Stimulated activated CD8-positive, alpha-beta memory T cell treated with anti-CD3 and anti-CD28 coated beads, Interleukin-4, amount 100 ng/mL, for 4 hours (primary cell): ENCODE results near the gene PIK3CD.

Experiments
- DNase-seq, 2 donors: peaks; one replicate each; pipeline ENCODE4 v3.0.0-alpha.2; 2020; ENCODE audit warnings: low read depth in 2 of 2, low spot score in 1 of 2

Gene PIK3CD

DNA sequence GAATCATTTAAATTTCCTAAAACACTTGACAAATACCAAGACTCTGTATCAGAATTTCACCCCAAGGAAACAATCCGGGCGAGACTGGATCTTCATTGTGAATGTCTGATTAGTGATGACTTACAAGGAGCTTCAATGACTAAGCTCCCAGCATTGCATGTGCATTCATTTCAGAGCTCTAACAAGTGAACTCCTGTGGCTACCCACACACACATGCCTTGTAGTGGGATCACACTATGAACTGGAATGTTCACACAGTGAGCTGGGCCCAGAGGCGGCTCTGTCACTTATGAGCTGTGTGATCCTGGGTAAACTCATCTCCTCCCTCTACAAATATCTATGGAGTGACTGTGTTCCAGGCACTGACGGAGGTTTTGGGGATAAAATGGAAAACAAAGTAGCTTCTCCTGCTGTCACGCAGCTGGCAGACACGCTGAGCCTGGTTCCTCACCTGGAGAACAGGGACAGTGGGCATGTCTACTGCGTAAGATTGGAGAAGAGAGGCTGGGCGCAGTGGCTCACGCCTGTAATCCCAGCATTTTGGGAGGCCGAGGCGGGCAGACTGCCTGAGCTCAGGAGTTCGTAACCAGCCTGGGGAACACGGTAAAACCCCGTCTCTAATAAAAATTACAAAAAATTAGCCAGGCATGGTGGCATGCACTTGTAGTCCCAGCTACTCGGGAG lies 115.4 kb downstream of the PIK3CD start:
- no peak for DNase-seq

DNA sequence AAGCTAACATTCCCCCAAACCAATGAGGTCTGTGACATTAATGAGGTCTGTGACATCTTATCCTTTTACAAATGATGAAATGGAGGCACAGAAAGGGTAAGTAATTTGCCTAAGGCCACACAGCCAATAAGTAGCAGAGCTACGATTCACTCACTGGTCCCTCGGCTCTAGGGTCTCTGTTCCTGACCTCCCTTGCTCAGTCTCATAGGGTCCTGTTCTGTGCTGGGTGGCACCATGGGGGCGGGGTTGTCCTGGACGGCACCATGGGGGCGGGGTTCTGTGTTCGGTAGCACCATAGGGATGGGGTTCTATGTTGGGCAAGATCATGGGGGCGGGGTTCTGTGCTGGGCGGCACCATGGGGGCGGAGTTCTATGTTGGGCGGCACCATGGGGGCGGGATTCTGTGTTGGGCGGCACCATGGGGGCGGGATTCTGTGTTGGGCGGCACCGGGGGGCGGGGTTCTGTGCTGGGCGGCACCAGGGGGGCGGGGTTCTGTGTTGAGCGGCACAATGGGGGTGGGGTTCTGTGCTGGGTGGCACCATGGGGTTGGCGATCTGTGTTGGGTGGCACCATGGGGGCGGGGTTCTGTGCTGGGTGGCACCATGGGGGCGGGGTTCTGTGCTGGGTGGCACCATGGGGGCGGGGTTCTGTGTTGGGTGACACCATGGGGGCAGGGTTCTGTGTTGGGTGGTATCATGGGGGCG lies 116.6 kb downstream of the PIK3CD start:
- no peak for DNase-seq

DNA sequence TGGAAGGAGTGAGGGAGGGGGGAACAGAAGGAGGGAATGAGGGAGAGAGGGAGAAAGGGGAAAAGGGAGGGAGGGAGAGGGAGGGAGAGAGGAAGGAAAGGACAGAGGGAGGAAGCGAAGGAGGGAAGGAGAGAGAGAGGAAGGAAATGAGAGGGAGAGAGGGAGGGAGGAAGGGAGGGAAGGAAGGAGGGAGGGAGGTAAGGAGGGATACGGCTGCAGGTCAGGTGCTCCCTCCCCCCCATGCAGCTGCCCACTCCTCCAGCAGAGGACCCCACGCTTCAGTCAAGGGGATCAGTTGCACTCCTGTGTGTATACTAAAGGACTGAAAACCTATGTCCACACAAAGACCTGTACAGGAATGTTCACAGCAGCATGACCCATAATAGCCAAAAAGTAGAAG lies 117.5 kb downstream of the PIK3CD start:
- no peak for DNase-seq

DNA sequence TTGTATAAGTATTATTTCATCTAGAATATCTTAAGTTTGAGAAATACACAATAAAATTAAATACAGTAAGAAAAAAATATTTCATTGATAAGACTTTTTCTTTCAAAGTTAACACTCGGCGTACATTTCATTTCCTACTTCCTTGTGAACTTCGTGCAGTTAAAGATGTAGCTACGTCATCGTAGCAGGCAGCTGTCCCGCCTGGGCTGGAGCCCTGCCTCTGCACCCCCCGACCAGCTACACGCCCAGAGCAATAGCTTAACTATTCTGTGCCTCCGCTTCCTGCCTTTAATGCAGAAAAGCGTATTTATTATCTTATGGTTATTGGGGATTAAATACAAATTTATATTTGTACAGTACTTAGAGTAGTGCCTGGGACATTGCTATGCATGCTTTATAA lies 118.8 kb downstream of the PIK3CD start:
- no peak for DNase-seq

DNA sequence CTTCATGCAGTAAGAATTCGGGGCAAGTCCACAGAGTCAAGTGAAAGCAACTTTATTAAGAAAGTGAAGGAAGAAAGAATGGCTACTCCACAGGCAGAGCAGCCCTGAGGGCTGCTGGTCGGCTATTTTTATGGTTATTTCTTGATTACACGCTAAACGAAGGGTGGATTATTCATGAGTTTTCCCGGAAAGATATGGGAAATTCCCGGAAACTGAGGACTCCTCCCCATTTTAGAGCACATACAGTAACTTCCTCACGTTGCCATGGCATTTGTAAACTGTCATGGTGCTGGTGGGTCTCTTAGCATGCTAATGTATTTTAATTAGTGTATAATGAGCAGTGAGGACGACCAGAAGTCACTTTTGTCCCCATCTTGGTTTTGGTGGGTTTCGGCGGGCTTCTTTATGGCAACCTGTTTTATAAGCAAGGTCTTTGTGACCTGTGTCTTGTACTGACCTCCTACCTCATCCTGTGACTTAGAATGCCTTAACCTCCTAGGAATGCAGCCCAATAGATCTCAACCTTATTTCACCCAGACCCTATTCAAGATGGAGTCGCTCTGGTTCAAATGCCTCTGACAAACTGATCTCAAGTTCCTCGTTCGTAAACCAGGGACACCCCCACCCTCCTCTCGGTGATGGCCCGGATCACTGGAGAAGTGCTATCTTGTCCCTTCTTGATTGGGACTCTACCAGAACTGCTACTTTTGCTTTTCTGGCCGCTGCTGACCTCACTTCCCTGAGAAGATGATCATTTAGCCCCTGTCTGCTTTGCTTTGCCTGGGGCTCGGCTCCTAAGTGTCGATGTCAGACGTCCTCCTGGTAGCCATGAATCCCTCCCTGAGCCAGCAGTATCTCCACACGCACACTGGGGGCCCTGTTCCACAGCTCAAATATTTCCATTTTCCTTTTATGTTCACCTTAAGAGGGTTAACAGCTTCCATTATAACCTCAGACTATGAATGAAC lies 123.5 kb downstream of the PIK3CD start:
- DNase-seq = no peak

DNA sequence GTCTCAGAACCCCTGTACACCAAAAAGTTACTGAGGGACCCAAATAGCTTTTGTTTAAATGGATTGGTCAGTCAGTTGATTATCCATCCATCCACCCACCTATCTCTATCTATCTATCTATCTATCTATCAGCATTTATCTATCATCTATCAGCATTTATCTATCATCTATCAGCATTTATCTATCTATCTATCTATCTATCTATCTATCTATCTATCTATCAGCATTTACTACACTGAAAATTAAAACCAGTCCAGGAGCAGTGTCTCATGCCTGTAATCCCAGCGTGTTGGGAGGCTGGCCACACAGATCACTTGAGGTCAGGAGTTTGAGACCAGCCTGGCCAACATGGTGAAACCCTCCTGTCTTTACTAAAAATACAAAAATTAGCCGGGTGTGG lies 125.2 kb downstream of the PIK3CD start:
- DNase-seq = no peak
